B cell (primary cell): ENCODE measurements around the gene HOXD1. TPM values are rescaled to one million over a fixed set of nuclear protein-coding genes. Genes with fewer than 3 reads are reported as not detected.

Experiments
- ATAC-seq: fragments of 200-7000 bp; cut with Tn5 transposase; one replicate; pipeline ENCODE4 v1.10.0; 2021; ENCODE audit warnings: low read depth, mild to moderate bottlenecking, moderate number of reproducible peaks, moderate library complexity
- CTCF ChIA-PET: fragments of 350-600 bp; sonication (Branson Sonifier 250); formaldehyde crosslinking; loops from one replicate; lab custom pipeline; 2021; ENCODE audit warnings: antibody characterized with exemption, inconsistent platforms; lab: Charles Lee
- POLR2A ChIA-PET: fragments of 350-600 bp; sonication (Branson Sonifier 250); formaldehyde crosslinking; loops from one replicate; lab custom pipeline; 2021; ENCODE audit warnings: antibody characterized with exemption; lab: Charles Lee
- DNase-seq: peaks from one replicate; pipeline ENCODE4 v3.0.0; 2013
- H2AFZ ChIP-seq: 2 replicates; pipeline ENCODE4 v1.6.1; 2012; ENCODE audit warnings: mild to moderate bottlenecking, low read depth, low read length; ENCODE audit not compliant: insufficient read depth, poor library complexity, severe bottlenecking
- H3K27ac ChIP-seq, 2 donors: 1 replicate in 1 of 2; 2 replicates in 1 of 2; pipeline ENCODE4 v1.5.1; 2012 to 2013; ENCODE audit warnings: low read length in 2 of 2, mild to moderate bottlenecking in 2 of 2, moderate library complexity in 1 of 2
- H3K27me3 ChIP-seq, 4 experiments: fragments of 200-600 bp in 1 of 4; sonication (generic) in 1 of 4; replicated peaks in 1 of 4; 1 replicate in 2 of 4; 2 replicates in 2 of 4; pipeline versions ENCODE4 v1.6.1 to v1.7.0; 2013 to 2016; ENCODE audit warnings: low read length in 3 of 4, mild to moderate bottlenecking in 2 of 4, mixed read lengths in 1 of 4, moderate library complexity in 1 of 4; ENCODE audit not compliant: insufficient read depth in 4 of 4, control insufficient read depth in 3 of 4; ENCODE audit errors: control extremely low read depth in 1 of 4
- H3K36me3 ChIP-seq, 2 experiments: replicated peaks in 1 of 2; 1 replicate in 1 of 2; 2 replicates in 1 of 2; pipeline versions ENCODE4 v1.6.1 to v1.7.1; 2013; ENCODE audit warnings: low read length in 1 of 2; ENCODE audit not compliant: insufficient read depth in 2 of 2, control insufficient read depth in 1 of 2; ENCODE audit errors: control extremely low read depth in 1 of 2, extremely low read depth in 1 of 2
- H3K4me1 ChIP-seq, 2 donors: fragments of 200-600 bp in 1 of 2; sonication (generic) in 1 of 2; 1 replicate in 1 of 2; 2 replicates in 1 of 2; pipeline versions ENCODE4 v1.5.1 to v1.6.1; 2013 to 2017; ENCODE audit warnings: low read length in 2 of 2; ENCODE audit not compliant: control insufficient read depth in 2 of 2, insufficient read depth in 2 of 2
- H3K4me2 ChIP-seq: replicated peaks from 2 replicates; pipeline ENCODE3; 2012; ENCODE audit warnings: mild to moderate bottlenecking, low read depth, low read length; ENCODE audit not compliant: poor library complexity, severe bottlenecking
- H3K4me3 ChIP-seq, 5 experiments: fragments of 200-600 bp in 1 of 5; sonication (generic) in 1 of 5; 1 replicate in 3 of 5; 2 replicates in 2 of 5; pipeline versions ENCODE4 v1.5.1 to v1.7.0; 2011 to 2016; ENCODE audit warnings: low read length in 4 of 5, mild to moderate bottlenecking in 4 of 5, low read depth in 2 of 5, control low read depth in 1 of 5, moderate library complexity in 1 of 5; ENCODE audit not compliant: insufficient read depth in 1 of 5; ENCODE audit errors: control extremely low read depth in 1 of 5, extremely low read depth in 1 of 5
- H3K79me2 ChIP-seq: fragments of 200-600 bp; sonication (generic); one replicate; pipeline ENCODE4 v1.6.0; 2016; ENCODE audit warnings: low read length; ENCODE audit not compliant: control insufficient read depth, insufficient read depth
- H3K9ac ChIP-seq: fragments of 200-600 bp; sonication (generic); 2 replicates; pipeline ENCODE4 v1.6.1; 2017; ENCODE audit warnings: mild to moderate bottlenecking, low read length, moderate library complexity
- H3K9me3 ChIP-seq, 3 donors: one replicate each; pipeline versions ENCODE4 v1.6.1 to v1.7.1; 2013; ENCODE audit warnings: low read length in 2 of 3; ENCODE audit not compliant: control insufficient read depth in 2 of 3, insufficient read depth in 1 of 3; ENCODE audit errors: control extremely low read depth in 1 of 3
- H4K20me1 ChIP-seq: 2 replicates; pipeline ENCODE4 v1.6.0; 2012; ENCODE audit warnings: mild to moderate bottlenecking, low read length; ENCODE audit not compliant: insufficient read depth, control insufficient read depth, poor library complexity, severe bottlenecking
- H3K27ac Mint-ChIP-seq: one replicate; pipeline ENCODE4 v1.8.0; 2021; ENCODE audit warnings: mixed read lengths
- H3K27me3 Mint-ChIP-seq: one replicate; pipeline ENCODE4 v1.8.0; 2021; ENCODE audit warnings: mixed read lengths
- H3K4me1 Mint-ChIP-seq: one replicate; pipeline ENCODE4 v1.8.0; 2021; ENCODE audit warnings: mixed read lengths
- H3K4me3 Mint-ChIP-seq: one replicate; pipeline ENCODE4 v1.8.0; 2021; ENCODE audit warnings: mixed read lengths
- H3K9me3 Mint-ChIP-seq: one replicate; pipeline ENCODE4 v1.8.0; 2022; ENCODE audit warnings: mixed read lengths; ENCODE audit not compliant: insufficient read depth
- EZH2 ChIP-seq: IDR thresholded peaks from 2 replicates; pipeline ENCODE4 v1.6.1; 2012; ENCODE audit warnings: borderline replicate concordance, low read depth, mild to moderate bottlenecking, moderate library complexity, low read length; ENCODE audit not compliant: insufficient read depth, poor library complexity, severe bottlenecking
- WGBS: methylation state at CpG from one replicate; pipeline ENCODE4 v1.1.5; 2013; ENCODE audit warnings: missing lambda C conversion rate; ENCODE audit not compliant: insufficient coverage; 5-methylcytosine and 5-hydroxymethylcytosine counted together
- intact Hi-C: fragments of 100-400 bp; cut with micrococcal nuclease; formaldehyde crosslinking; loops from one replicate; pipeline ENCODE4 v1.10.0; 2022
- polyA plus RNA-seq: library from polyadenylated mRNA; depleted of rRNA; stranded (reverse); fragments of >200 nt; gene quantifications from 2 replicates; pipeline ENCODE4 v1.2.3, GENCODE V29; 2012
- total RNA-seq, 2 donors: library from RNA; stranded (reverse); fragments of 120-200 nt in 1 of 2; gene quantifications; 1 replicate in 1 of 2; 2 replicates in 1 of 2; pipeline versions ENCODE4 v1.2.3 to v1.2.4, GENCODE V29; 2013 to 2022
- TF ChIP-seq, protein P1 (sequence below): fragments of 200-600 bp; IDR thresholded peaks from one replicate; pipeline ENCODE4 v1.8.0; 2022; ENCODE audit warnings: antibody characterized with exemption, mild to moderate bottlenecking

HOXD1 gene
- total and polyA plus RNA-seq, 2 donors (not counting 1 experiment from before 2014, with no cell fraction given): not detected

DNA sequence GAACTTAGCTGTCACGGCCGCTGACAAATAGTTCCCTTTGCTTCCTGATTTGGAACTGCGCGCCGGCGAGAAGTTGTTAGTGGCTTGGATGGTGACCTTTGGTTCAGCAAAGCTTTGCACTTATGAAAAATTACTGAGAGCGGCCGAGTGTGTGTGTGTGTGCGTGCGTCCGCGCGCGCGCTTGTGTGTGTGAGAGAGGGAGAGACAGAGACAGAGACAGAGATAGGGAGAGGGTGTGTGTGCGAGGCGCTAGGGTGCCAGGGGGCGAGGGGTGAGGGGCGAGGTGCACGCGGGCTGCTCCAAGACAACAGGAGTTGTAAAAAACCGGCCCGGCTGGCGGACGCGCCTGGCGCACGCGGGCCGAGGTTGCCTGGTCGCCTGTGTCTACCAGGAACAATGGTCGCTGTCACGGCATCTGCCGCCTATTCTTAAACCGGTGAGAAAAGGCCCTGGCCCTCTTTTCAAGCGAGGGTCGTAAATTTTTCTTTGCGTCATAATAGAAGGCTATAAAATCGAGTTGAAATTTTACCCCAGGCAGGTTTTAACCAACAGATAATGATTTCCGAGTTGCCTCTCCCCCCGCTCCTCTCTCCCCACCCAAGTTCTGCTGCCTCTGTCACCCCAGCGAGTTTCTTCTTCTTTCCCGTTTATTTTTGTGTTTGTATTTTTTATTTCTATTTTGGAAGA, 30.8 kb upstream of the HOXD1 start:
- no peak overlapping the region for H3K9ac ChIP-seq
- peak overlapping the region; percentile 30 for H3K4me2 ChIP-seq
- H3K9me3 Mint-ChIP-seq: peaks cover 2% of the 10 kb centered on the region
- TF ChIP-seq, protein P1, sequence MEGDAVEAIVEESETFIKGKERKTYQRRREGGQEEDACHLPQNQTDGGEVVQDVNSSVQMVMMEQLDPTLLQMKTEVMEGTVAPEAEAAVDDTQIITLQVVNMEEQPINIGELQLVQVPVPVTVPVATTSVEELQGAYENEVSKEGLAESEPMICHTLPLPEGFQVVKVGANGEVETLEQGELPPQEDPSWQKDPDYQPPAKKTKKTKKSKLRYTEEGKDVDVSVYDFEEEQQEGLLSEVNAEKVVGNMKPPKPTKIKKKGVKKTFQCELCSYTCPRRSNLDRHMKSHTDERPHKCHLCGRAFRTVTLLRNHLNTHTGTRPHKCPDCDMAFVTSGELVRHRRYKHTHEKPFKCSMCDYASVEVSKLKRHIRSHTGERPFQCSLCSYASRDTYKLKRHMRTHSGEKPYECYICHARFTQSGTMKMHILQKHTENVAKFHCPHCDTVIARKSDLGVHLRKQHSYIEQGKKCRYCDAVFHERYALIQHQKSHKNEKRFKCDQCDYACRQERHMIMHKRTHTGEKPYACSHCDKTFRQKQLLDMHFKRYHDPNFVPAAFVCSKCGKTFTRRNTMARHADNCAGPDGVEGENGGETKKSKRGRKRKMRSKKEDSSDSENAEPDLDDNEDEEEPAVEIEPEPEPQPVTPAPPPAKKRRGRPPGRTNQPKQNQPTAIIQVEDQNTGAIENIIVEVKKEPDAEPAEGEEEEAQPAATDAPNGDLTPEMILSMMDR: no peak
- TF ChIP-seq EZH2: no peak
- WGBS: 13% methylated on average over 39 of the region's 43 CpGs
- peaks cover 68% of the 10 kb centered on the region for H3K27me3 Mint-ChIP-seq
- peaks cover 0 to 86% (median 48%) of the 10 kb centered on the region in 4 experiments for H3K27me3 ChIP-seq
- H3K79me2 ChIP-seq: no peaks in the 10 kb centered on the region
- H3K4me1 Mint-ChIP-seq: peaks cover 3% of the 10 kb centered on the region
- H3K4me1 ChIP-seq: peaks cover 8 to 14% of the 10 kb centered on the region in 2 donors
- POLR2A ChIA-PET: no interaction called here
- DNase-seq: peak; percentile 31
- intact Hi-C loops: no loop called here
- H2AFZ ChIP-seq: no peak overlapping the region
- H3K27ac ChIP-seq: no peak overlapping the region
- H3K36me3 ChIP-seq: no peaks in the 10 kb centered on the region
- no peak for ATAC-seq
- H3K4me3 Mint-ChIP-seq: peak overlapping the region; percentile 41
- CTCF ChIA-PET: interaction anchor here (1.6 kb wide), 1 partner anchor 60 kb away, joined by 3 read pairs; no protein-coding TSS in a partner anchor
- no peak overlapping the region for H3K27ac Mint-ChIP-seq
- H4K20me1 ChIP-seq: no peaks in the 10 kb centered on the region
- H3K4me3 ChIP-seq: no peak overlapping the region
- peaks cover 0 to 46% (median 0%) of the 10 kb centered on the region in 3 donors for H3K9me3 ChIP-seq

DNA sequence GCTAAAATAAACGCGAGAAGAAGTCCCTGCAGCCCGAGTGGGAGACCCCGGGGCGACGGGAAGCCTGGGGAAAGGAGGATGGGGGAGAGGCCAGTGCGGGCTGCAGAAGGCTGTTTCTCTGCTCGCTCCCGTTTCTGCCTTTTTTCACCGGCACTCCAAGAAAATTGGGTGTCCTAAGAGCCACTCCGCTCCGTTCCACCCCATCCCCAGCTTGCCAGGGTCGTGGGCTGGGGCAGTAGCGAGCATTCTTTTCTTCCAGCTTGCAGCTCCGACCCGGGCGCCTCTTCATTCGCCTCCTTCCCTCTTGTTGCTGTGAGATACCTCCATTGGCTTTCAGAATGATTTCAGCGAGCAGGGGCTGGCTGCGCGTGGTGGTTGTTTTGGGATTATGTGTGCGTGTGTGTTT, 30.3 kb upstream of the HOXD1 start:
- ChIA-PET CTCF (no interaction called here), POLR2A (no interaction called here)
- no peak overlapping the region for H3K27ac ChIP-seq
- H3K79me2 ChIP-seq: no peaks in the 10 kb centered on the region
- H4K20me1 ChIP-seq: no peaks in the 10 kb centered on the region
- peaks cover 0 to 51% (median 0%) of the 10 kb centered on the region in 3 donors for H3K9me3 ChIP-seq
- Mint-ChIP-seq H3K4me3 (no peak overlapping the region), H3K27ac (no peak overlapping the region), H3K27me3 (peaks cover 67% of the 10 kb centered on the region), H3K9me3 (peaks cover 2% of the 10 kb centered on the region), H3K4me1 (peaks cover 3% of the 10 kb centered on the region)
- H3K36me3 ChIP-seq: no peaks in the 10 kb centered on the region
- no peak overlapping the region for H3K4me3 ChIP-seq
- TF ChIP-seq EZH2: no peak
- TF ChIP-seq, protein P1: no peak
- ATAC-seq (no peak), DNase-seq (peak; percentile 17)
- no peak overlapping the region for H2AFZ ChIP-seq
- H3K4me2 ChIP-seq: no peak overlapping the region
- H3K9ac ChIP-seq: no peak overlapping the region
- H3K27me3 ChIP-seq: peaks cover 0 to 87% (median 51%) of the 10 kb centered on the region in 4 experiments
- intact Hi-C loops: no loop called here
- peaks cover 8 to 14% of the 10 kb centered on the region in 2 donors for H3K4me1 ChIP-seq
- 12% methylated on average over 16 of the region's 22 CpGs for WGBS
